ENCODE results near the gene PNMT.

GRCh38 chr17:39706921-39707337 is 38.7 kb downstream of the PNMT start:
- no peak for TF ChIP-seq CTCF (IDR thresholded peaks at IDR 0.05)
- no peak for TF ChIP-seq POLR2AphosphoS5 (IDR thresholded peaks at IDR 0.05)
- TF ChIP-seq EP300 (IDR thresholded peaks at IDR 0.05): no peak
- TF ChIP-seq POLR2A (IDR thresholded peaks at IDR 0.05): no peak
